NCI-H187 (cell line): Measurements from ENCODE around the gene IL36G.

Experiments used
- DNase-seq, 2 experiments: peaks; one replicate each; lab custom pipeline; 2025; lab: John Stamatoyannopoulos, UW

IL36G gene

DNA sequence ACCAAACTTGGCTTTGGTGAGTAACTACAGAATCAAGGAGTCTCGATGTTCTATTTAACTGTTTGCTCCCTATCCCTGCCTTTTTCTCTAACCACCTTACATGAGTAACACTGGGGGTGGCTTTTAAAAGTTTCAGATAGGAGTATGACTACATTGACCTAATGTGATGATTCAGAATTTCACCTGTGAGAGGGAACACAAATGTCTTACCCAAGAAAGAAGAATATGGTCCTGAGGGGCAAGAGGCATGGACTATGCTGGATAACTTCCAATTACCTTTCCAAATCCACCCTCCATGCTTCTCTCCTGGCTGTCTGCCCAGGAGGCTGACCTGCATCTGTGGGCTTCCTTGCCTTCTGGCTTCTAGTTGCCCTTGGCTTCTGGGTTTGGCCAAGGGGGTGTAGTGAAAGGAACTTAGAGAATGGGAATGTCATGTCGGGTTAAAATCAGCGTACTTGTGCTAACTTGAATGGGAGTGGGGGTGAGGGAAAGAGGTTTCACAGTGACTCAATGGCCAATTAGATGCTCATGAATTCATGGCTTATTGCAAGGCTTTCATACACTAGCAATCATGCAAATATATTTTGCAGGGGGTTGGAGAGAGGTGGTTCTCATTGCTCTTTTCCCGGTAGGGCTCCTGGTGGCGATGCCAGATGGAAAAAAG, 5.3 kb upstream of the IL36G start:
- no peak for DNase-seq

DNA sequence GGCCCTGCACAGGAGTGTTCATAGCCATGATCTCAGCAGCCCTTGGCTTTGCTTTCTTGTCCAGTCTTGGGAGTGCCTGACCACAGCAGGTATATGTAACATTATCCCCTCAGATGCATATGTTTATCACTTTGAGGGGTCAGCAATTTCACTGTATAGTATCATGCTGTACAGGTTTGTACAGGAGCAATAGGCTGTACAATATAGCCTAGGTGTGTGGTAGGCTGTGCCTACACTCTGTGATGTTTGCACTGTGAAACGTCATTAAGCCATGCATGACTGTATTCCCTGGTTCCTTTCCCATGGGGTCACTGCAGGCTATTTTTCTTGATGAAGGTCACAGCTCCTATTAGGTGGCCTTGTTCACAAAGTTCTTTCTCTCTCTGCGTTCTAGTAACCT, 4.7 kb upstream of the IL36G start:
- no peak for DNase-seq

DNA sequence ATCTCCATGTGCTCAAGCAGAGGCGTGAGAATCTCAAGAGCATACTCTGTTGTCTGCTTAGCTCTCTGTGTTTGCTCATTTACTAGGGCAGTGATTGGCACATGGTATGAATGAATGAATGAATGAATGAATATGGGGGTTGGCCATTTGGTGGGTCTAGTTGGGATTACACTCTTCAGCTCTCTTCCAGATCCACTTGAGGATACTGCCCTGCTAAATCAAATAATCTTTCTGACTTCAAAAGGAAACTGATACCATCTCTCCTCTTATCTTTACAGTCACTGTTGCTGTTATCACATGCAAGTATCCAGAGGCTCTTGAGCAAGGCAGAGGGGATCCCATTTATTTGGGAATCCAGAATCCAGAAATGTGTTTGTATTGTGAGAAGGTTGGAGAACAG, 1.9 kb downstream of the IL36G start:
- DNase-seq: no peak

DNA sequence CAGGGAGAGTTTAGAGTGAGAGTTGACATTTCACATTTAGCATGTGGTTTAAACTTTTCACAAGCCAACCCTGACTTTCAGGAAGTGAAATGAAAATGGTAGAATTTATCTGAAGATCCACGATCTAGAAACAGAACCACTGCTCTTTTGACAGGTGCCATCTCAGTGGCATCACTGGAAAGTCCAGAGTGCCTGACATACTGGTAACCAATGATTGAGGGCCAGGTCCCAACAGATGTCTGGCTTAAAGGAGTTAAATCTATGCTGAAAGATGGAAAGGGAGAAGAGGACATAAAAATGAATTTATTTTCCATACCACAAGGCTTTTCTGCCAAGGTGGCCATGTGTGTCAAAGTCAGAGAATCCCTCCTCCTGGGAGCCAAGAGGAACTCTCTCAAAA, 2.7 kb downstream of the IL36G start:
- no peak for DNase-seq

DNA sequence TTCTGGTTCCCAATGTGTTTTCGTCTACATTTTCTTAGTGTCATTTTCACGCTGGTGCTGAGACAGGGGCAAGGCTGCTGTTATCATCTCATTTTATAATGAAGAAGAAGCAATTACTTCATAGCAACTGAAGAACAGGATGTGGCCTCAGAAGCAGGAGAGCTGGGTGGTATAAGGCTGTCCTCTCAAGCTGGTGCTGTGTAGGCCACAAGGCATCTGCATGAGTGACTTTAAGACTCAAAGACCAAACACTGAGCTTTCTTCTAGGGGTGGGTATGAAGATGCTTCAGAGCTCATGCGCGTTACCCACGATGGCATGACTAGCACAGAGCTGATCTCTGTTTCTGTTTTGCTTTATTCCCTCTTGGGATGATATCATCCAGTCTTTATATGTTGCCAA, 7.3 kb downstream of the IL36G start:
- no peak for DNase-seq

DNA sequence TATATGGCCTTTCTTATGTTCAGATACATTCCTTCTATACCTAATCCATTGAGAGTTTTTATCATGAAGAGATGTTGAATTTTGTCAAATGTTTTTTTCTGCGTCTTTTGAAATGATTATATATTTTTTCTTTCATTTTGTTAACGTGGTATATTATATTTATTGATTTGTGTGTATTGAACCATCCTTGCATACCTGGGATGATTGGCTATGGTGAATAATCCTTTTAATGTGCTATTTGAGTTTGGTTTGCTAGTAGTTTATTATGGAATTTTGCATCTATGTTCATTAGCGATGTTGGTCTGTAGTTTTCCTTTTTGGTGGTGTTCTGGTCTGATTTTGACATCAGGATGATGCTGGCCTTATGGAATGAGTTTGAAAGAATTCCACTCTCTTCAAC, 11.8 kb downstream of the IL36G start:
- no peak for DNase-seq

DNA sequence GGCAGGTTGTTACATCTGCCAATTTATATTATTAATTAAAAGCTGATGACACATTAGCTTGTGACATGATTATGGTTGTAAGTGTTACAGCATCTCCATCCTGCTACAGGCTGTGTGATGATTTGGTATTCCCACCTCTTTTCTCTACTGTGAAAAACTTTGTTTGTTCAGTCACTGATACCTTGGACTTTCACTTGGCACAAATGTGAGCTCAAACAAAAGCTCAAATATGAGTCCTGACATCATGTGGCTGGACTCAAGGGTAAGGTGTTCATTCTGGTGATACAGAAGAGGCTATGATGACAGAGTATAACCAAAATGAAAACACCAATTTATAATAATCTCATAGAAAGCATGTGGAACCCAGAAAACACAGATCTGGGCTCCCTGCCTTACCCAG, 16.0 kb downstream of the IL36G start:
- DNase-seq: no peak

DNA sequence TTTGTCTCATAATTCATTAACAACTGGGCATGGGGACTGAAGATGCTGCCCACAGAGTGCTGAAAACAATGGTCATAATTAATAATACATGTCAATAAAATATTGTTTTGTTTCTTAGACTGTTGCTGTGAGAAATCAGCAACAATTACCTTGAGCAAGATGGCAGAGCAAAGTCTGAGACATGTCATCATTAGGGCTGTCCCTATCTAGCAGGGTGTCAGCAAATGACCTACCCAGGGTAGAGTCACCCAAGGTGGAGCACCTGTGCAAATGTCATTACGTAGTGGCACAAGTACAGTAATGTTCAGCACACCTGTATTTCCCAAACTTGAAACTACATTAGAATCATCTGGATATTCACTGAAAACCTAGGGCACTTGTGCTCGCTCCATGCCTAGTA, 16.8 kb downstream of the IL36G start:
- DNase-seq: no peak

DNA sequence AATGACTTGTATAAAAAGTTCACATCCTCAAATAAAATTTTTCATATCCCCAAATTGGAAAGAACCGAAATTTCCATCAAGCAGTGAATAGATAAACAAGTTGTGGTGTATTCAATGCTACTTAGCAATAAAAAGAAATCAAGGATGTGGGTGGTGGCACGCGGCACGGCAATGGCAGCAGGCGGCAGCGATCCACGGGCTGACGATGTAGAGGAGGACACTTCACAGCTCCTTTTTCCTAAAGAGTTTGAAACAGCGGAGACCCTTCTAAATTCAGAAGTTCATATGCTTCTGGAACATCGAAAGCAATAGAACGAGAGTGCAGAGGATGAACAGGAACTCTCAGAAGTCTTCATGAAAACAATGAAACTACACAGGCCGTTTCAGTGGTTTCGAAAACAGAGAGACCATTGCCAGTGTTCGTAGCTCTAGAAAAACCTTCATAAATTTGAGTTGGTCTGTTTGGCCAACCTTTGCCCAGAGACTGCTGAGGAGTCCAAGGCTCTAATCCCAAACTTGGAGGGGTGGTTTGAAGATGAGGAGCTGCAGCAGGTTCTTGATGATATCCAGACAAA, 17.6 kb downstream of the IL36G start:
- no peak for DNase-seq

DNA sequence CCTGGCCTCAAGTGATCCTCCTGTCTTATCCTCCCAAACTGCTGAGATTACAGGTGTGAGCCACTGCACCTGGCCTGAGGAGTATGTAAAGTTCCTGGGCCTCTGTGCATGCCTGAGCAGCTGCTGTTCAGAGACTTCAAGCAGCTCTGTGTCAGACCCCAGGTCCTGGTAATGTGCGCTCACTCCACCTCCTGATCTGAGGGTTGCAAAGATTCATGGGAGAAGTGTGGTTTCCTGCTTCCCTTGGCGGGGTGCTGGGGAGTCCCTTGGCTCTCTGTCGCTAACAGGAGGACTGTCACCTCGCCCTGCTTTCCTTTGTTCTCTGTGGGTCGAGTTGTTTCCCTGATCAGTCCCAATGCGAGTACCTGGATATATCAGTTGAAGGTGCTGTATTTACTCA, 18.8 kb downstream of the IL36G start:
- DNase-seq: no peak

DNA sequence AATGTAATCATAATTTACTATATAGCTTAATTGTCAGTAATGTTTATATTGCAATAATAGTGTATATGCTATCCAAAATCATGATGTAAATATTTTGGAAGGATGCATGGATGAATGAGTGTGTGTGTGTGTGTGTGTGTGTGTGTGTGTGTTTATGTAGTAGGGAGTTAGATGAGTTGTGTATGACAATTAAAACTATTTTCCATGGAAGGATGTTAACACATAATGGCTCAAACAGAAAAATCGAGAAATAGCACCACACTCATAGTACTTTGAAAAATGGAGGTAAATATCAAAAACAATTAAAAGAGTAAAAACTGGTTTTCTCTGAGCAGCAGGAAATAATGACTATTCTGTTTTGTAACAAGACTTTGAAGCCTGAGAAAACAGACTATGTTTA, 19.3 kb downstream of the IL36G start:
- DNase-seq: no peak

DNA sequence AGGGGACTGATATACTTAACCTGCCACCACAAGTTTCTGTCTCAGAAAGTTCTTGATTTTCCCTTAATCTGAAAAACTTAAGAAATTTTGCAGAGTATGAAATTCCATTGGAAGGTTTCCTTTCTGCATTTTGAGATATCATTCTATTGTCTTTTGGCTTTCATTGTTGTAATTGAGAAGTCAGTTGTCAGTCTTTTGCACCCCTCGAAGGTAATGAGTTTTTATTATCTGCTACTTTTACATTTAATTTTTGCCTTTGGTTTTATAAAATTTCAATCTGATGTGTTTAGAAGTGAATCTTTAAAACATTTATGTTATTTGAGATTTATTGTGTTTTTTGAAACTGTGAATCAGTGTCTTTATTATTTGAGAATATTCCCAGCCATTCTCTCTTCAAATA, 22.6 kb downstream of the IL36G start:
- no peak for DNase-seq

DNA sequence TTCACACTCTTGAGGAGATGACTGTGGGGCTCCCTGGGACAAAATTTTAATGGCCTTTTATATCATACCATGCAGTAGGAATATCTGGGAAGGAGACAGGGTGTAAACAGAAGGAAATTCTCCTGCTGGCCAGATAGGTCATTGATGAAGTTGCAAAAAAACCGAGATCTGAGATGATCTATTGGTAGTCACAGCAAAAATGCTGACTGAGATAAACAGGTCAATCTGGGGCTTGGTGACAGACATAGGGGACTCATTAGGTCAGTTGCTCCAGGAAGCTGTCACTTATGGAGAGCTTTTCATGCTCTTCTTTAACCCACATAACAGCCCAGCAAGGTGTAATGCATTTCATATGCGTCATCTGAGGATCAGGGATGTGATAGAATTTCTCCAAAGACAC, 24.9 kb downstream of the IL36G start:
- no peak for DNase-seq

DNA sequence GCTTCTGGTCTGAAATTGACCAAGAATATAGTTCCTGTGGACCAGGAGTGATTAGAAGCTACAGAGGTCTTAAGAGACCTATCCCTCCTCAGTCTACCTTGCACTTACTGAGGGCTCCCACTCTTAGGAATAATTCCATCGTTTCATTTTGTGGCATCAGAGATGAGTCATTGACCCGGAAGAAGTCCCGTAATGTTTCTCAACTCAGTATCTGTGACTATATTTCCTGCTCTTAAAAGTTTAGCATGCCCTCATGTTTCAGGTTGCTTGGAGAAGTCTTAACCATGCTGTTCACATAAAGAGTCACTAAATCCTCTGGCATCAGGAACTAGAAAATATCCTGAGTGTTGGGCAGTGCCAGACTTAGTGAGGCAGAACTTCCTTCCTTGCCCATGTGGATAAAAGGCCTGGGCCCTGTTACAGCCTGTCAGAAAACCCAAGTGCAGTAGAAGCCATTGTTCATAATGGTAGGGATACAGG, 27.3 kb downstream of the IL36G start, which contains the start of gene IL36A:
Gene IL36A (plus strand): TSS at position 430 of the 480 bp plus-strand sequence. CDS start 413 bp downstream, outside the sequence.
- DNase-seq: no peak

DNA sequence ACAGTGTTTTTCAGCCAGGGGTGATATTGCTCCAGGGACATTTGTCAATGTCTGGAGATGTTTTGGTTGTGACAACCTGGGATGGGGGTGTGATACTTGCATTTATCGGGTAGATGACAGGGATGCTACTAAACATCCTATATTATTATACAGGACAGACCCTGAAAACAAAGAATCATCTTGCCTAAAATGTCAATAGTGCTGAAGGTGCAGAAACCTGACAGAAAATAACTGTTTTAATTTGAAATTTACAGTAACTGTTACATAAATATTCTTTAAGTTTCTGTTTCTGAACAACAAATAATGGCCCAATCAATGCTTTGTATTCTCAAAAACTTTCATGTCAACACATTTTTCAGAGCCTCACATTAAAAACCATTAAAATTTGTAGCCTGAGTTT, 29.4 kb downstream of the IL36G start:
- DNase-seq: no peak

DNA sequence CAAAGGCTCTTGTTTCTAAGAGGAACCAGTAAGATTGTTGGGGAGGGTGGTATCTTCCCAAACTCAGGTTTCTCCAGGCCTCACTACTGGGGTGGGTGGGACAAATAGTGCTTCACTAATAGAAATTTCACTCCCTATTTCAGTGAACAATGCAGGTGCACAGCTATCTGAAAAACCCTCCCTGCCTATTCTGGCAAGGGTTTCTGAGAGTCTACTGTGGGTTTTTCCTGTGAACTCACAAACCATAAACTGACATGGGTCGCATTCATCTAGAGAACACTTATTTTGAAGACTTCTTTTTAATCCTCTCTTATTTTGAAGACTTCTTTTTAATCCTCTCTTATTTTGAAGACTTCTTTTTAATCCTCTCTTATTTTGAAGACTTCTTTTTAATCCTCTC, 31.8 kb downstream of the IL36G start:
- DNase-seq: no peak

DNA sequence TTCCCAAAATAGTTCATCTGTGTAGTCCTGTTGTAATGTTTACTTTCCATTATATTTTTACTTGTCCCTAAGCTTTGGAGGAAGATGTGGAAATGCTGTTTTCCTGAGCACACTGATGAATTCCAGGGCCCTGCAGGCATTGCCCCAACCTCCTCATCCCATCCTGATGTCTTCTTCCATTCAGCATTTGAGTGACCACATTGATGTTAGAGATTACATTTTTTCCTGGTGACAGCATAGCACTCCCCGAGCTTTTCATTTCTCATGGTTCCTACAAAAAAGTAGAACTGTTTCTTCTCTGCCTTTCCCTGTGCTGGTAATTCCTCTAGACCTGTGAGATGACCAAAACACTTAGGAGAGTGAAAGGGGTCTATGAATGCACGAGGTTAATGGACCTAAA, 32.3 kb downstream of the IL36G start:
- no peak for DNase-seq

DNA sequence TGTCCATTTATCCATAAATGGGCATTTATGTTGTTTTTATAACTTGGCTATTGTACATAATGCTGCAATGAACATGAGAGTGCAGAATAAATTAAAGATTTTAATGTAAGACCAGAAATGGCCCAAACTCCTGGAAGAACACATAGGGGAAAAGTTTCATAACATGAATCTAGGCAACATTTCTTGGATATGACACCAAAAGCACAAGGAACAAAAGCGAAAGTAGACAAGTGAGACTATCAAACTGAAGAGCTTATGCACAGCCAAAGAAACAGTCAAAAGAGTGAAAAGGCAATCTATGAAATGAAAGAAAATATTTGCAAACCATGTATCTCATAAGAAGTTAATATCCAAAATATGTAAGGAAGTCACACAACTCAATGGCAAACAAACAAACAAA, 33.3 kb downstream of the IL36G start:
- no peak for DNase-seq

DNA sequence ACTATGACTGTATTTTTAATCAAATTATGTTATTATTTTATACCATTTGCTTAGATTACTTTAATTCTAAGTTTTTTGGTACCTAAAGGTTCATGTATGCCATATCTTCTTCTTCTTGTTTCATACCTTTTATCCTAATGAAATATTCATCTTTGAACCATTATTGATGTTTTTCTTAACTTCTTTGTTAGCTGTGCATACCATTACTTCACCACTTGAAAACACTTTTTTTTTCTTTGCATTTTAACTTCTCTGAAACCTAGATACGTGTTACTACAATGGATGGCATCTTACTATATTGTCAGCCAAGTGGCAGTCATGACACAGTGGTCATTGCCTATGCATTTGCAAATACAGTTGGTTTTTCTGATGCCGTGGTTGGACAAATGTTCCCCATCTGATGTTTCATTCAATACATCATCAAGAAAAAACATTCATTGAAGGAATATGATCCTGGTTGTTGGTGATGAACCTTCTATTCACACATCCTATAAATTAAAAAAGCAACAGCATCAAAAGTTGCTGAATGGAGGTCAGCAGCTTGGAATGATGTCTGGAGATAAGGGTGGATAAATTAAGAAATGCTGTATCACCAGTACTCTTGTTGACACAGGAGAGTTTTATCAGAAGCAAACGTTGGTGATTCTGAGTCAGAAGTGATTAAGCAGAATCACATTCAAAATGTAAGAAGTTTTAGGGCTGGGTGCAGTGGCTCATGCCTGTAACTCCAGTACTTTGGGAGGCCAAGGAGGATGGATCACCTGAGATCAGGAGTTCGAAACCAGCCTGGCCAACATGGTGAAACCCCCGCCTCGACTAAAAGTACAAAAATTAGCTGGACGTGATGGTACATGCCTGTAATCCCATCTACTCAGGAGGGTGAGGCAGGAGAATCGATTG, 34.9 kb downstream of the IL36G start:
- DNase-seq: no peak

DNA sequence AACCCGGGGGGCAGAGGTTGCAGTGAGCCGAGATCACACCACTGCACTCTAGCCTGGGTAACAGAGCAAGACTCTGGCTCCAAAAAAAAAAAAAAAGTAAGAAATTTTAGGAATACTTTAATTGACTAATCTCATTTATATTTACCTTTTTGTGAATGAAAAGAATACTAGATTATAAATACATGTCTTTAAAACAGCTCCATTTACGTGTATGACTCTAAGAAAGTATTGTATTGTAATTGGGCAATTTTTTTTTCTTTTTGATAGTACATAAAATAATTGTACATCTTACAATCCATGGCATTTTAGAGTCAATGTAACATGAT, 35.5 kb downstream of the IL36G start:
- DNase-seq: no peak

DNA sequence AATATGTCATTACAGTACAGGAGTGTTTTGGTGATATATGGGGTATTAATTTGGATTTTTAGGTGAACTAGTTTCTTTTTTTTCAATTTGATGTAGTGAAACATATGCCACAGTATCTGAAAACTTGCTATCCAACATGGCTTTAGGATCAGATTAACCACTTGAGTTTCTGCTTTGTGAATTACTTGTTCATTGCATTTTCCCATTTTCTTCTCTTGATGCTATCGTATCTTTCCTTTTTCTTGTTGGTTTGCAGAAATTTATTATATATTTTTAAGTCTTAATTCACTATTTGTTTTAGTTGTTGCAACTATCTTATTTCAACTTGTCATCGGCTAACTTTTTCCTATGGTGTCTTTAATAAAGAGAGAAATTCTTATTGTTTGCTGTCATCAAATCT, 36.3 kb downstream of the IL36G start:
- DNase-seq: no peak

DNA sequence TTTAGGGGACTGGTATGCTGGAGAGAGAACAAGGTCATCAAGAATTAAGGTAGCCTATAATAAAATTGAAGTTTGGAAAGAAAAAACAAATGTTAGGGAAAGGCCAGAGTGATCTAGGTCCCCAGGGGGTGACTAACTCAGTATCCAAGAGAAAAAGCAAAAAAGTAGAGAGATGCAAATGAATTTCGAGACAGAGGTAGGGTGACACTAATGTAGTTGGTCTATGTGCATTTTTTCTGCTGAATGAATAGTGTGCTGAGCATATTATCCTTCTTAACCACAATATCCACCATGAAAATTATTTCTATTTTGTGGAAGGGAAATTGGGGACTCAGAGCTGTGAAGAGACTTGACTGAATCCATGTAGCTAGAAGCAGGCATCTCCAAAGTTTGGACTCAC, 37.2 kb downstream of the IL36G start:
- no peak for DNase-seq

DNA sequence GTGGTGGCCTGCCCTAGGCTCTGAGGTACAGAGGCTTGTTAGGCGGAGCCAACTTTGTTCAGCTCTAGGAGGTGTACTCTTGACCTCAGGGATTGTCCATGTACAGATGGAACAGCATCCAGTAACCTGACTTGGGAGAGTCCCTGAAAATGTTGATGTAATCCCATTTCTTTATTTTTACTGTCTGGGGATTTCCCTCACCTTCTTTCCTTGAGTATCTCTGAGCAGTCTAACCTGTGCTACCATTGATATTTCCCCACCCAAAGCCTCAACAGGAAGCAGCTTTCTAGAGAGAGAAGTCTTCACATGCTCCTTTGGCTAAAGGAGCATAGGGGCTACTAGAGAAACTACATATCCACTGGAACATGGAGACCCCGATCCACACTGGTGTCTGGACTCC, 37.8 kb downstream of the IL36G start:
- DNase-seq: no peak
